Placental pericyte (primary cell): ENCODE data around the gene NOL7. TPM values are rescaled to one million over a fixed set of nuclear protein-coding genes. Genes with fewer than 3 reads are reported as not detected.

Source experiments
- total RNA-seq: library from RNA; depleted of rRNA; stranded (reverse); fragments of >200 nt; gene quantifications from 2 replicates; pipeline ENCODE4 v1.2.3, GENCODE V29; 2012

The NOL7 gene
- total RNA-seq = 55.3 and 107 TPM in 2 replicates

GRCh38 chr6:13614926-13615791, at the start of gene NOL7:
NOL7 (plus strand) TSS chr6:13615335; CDS start chr6:13615359, 24 bp downstream.

DNA sequence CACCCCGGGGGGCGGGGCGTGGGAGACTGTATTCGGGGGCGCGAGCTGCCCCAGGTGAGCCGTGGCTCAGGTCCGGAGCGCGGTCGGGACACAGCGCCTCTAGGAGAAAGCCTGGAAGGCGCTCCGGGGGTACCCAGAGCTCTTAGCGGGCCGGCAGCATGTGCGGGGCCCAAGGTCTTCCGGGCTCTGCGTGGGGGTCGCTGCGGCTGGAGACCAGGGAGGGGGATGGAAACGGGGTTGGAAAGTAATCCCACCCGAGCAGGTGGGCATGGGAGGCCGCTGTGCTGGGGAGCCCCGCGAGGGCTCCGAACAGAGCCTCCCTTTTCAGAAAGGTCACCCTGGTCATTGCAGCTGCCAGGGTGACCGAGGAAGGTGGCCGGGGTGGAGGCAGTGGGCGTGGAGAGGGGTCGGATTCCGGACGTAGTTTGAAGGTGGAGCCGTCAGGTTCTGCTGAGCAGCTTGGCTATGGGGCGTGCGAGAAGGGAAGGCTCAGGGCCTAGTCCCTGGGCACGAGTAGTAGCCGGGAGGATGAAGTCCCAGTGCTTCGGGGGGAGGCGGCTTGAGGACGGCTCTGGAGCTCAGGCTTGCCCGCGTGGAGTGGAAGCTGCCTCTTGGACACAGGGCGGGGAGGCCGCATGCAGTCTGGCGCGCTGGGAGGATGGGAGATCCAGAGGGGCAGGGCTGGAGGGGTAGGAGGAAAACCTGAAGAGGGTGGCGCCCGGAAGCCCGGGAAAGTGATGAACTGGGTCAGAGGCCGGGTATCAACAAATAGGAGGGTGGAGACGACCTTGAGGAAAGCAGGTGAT, 40.4 kb upstream of the NOL7 start, which contains the start of gene SIRT5:
TSS of gene SIRT5 (plus strand) at position 31 of the 806 bp plus-strand sequence. CDS start 9,510 bp downstream, outside the sequence.

Other genes starting within 250 kb of the NOL7 start
- gene GFOD1, start 127.7 kb upstream of the NOL7 start, total RNA-seq = 9.4 and 10.3 TPM in 2 replicates
- 4.4 and 6.9 TPM in 2 replicates for gene SIRT5, start 40.7 kb upstream of the NOL7 start, total RNA-seq
- gene RANBP9, start 96.5 kb downstream of the NOL7 start, total RNA-seq = 26.3 and 34.6 TPM in 2 replicates
- gene MCUR1, start 199.2 kb downstream of the NOL7 start, total RNA-seq = 13.3 and 13.5 TPM in 2 replicates